IMR-90 (cell line): ENCODE results near the gene PALM3. TPM values are rescaled to one million over a fixed set of nuclear protein-coding genes. Genes with fewer than 3 reads are reported as not detected.

Experiments used
- ATAC-seq: fragments of 200-7000 bp; cut with Tn5 transposase; 2 replicates; pipeline ENCODE4 v1.9.1; 2020; ENCODE audit warnings: low read depth, mild to moderate bottlenecking, moderate library complexity
- BruUV-seq: library from RNA; stranded (reverse); fragments of 400-500 nt; replicated peaks from 2 replicates; lab custom pipeline; 2021; lab: Mats Ljungman, UMichigan
- CTCF ChIA-PET: fragments of 300-600 bp; formaldehyde crosslinking; extraction: SDS; loops from one replicate; lab custom pipeline; 2021; ENCODE audit warnings: antibody characterized with exemption; lab: Yijun Ruan, JAX
- POLR2A ChIA-PET: fragments of 300-600 bp; sonication (Branson Sonifier 250); formaldehyde crosslinking; loops from one replicate; lab custom pipeline; 2022; ENCODE audit warnings: antibody characterized with exemption; ENCODE audit not compliant: unreplicated experiment; lab: Charles Lee
- DNase-seq: peaks from one replicate; pipeline ENCODE4 v3.0.0; 2013
- H2AFZ ChIP-seq: replicated peaks from 2 replicates; pipeline ENCODE3; 2013; ENCODE audit warnings: low read length, mild to moderate bottlenecking; ENCODE audit not compliant: poor library complexity
- H2AK5ac ChIP-seq: 2 replicates; pipeline ENCODE4 v1.6.1; 2013; ENCODE audit warnings: low read depth, low read length, inconsistent platforms
- H2AK9ac ChIP-seq: replicated peaks from 2 replicates; pipeline ENCODE3; 2013; ENCODE audit warnings: mild to moderate bottlenecking, low read depth, low read length, moderate library complexity; ENCODE audit not compliant: poor library complexity
- H2BK120ac ChIP-seq: 2 replicates; pipeline ENCODE4 v1.6.1; 2013; ENCODE audit warnings: low read depth, low read length, inconsistent platforms
- H2BK15ac ChIP-seq: 3 replicates; pipeline ENCODE4 v1.6.1; 2013; ENCODE audit warnings: low read depth, low read length, inconsistent platforms
- H2BK20ac ChIP-seq: 2 replicates; pipeline ENCODE4 v1.6.1; 2013; ENCODE audit warnings: low read depth, mild to moderate bottlenecking, inconsistent platforms, low read length, moderate library complexity
- H2BK5ac ChIP-seq: 2 replicates; pipeline ENCODE4 v1.6.1; 2013; ENCODE audit warnings: mild to moderate bottlenecking, low read depth, low read length, inconsistent platforms; ENCODE audit not compliant: poor library complexity, severe bottlenecking
- H3K14ac ChIP-seq: replicated peaks from 2 replicates; pipeline ENCODE4 v1.6.1; 2013; ENCODE audit warnings: low read depth, low read length, inconsistent platforms
- H3K18ac ChIP-seq: 2 replicates; pipeline ENCODE4 v1.6.1; 2013; ENCODE audit warnings: low read depth, low read length, control low read depth
- H3K23ac ChIP-seq: 2 replicates; pipeline ENCODE4 v1.6.1; 2013; ENCODE audit warnings: low read depth, low read length, inconsistent platforms
- H3K27ac ChIP-seq: 2 replicates; pipeline ENCODE4 v1.5.1; 2013; ENCODE audit warnings: mild to moderate bottlenecking, control low read depth, low read length; ENCODE audit not compliant: insufficient read depth
- H3K27me3 ChIP-seq: 2 replicates; pipeline ENCODE4 v1.6.1; 2013; ENCODE audit warnings: low read length; ENCODE audit not compliant: control insufficient read depth, insufficient read depth
- H3K36me3 ChIP-seq: 2 replicates; pipeline ENCODE4 v1.6.1; 2013; ENCODE audit warnings: low read length, mixed read lengths; ENCODE audit not compliant: control insufficient read depth, insufficient read depth
- H3K4ac ChIP-seq: 2 replicates; pipeline ENCODE4 v1.6.1; 2013; ENCODE audit warnings: low read depth, low read length, inconsistent platforms
- H3K4me1 ChIP-seq: 2 replicates; pipeline ENCODE4 v1.6.1; 2013; ENCODE audit warnings: low read length, mixed read lengths; ENCODE audit not compliant: control insufficient read depth, insufficient read depth
- H3K4me2 ChIP-seq: 2 replicates; pipeline ENCODE4 v1.6.1; 2013; ENCODE audit warnings: low read depth, mild to moderate bottlenecking, control low read depth, low read length, moderate library complexity
- H3K4me3 ChIP-seq: 2 replicates; pipeline ENCODE4 v1.5.1; 2013; ENCODE audit warnings: low read depth, mild to moderate bottlenecking, control low read depth, low read length, moderate library complexity; ENCODE audit not compliant: insufficient read depth
- H3K56ac ChIP-seq: 2 replicates; pipeline ENCODE4 v1.6.1; 2013; ENCODE audit warnings: low read length, inconsistent platforms; ENCODE audit not compliant: insufficient read depth; ENCODE audit errors: extremely low read depth
- H3K79me1 ChIP-seq, 2 experiments: 2 replicates each; pipeline ENCODE4 v1.6.1; 2013; ENCODE audit warnings: low read length in 2 of 2, inconsistent platforms in 1 of 2, low read depth in 1 of 2
- H3K9ac ChIP-seq: 2 replicates; pipeline ENCODE4 v1.6.1; 2013; ENCODE audit warnings: low read depth, low read length, control low read depth
- H3K9me1 ChIP-seq: 2 replicates; pipeline ENCODE4 v1.6.1; 2013; ENCODE audit warnings: low read length, inconsistent platforms; ENCODE audit not compliant: insufficient read depth
- H3K9me3 ChIP-seq: 2 replicates; pipeline ENCODE4 v1.6.1; 2013; ENCODE audit warnings: low read length; ENCODE audit not compliant: control insufficient read depth, insufficient read depth
- H4K20me1 ChIP-seq: 2 replicates; pipeline ENCODE4 v1.6.1; 2013; ENCODE audit warnings: low read length, inconsistent platforms; ENCODE audit not compliant: insufficient read depth
- H4K5ac ChIP-seq: 2 replicates; pipeline ENCODE4 v1.6.1; 2013; ENCODE audit warnings: mild to moderate bottlenecking, low read depth, low read length, control low read depth
- H4K8ac ChIP-seq, 2 experiments: 2 replicates each; pipeline ENCODE4 v1.6.1; 2013; ENCODE audit warnings: low read depth in 2 of 2, low read length in 2 of 2, control low read depth in 1 of 2, inconsistent platforms in 1 of 2
- H4K91ac ChIP-seq: 2 replicates; pipeline ENCODE4 v1.6.1; 2013; ENCODE audit warnings: low read depth, low read length, inconsistent platforms; ENCODE audit not compliant: insufficient read depth
- BHLHE40 ChIP-seq: fragments of 150-350 bp; IDR thresholded peaks from 2 replicates; pipeline ENCODE4 v1.6.1; 2016; ENCODE audit warnings: mild to moderate bottlenecking, low read depth, low read length
- CTCF ChIP-seq: conservative IDR thresholded peaks from 2 replicates; pipeline ENCODE4 v1.5.1; 2012; ENCODE audit warnings: mild to moderate bottlenecking, low read depth, low read length, improper control_type of control experiment
- MAZ ChIP-seq: IDR thresholded peaks from 2 replicates; pipeline ENCODE4 v1.6.1; 2012; ENCODE audit warnings: low read depth, mild to moderate bottlenecking, low read length, improper control_type of control experiment, moderate library complexity, borderline replicate concordance
- RFX5 ChIP-seq: IDR thresholded peaks from 2 replicates; pipeline ENCODE4 v1.8.0; 2012; ENCODE audit warnings: low read depth, mild to moderate bottlenecking, low read length, moderate library complexity
- WGBS, 2 experiments: methylation state at CpG; one replicate each; pipeline versions ENCODE4 v1.1.5 to v1.1.7; 2013; ENCODE audit warnings: missing lambda C conversion rate in 2 of 2; ENCODE audit not compliant: insufficient read length in 1 of 2; ENCODE audit errors: extremely low coverage in 2 of 2; 5-methylcytosine and 5-hydroxymethylcytosine counted together
- dilution Hi-C: fragments of 300-500 bp; cut with HindIII; formaldehyde crosslinking; loops from one replicate; pipeline ENCODE4 v1.14.3; 2018; ENCODE audit warnings: low sequenced_read_pairs; ENCODE audit not compliant: unreplicated experiment
- in situ Hi-C: fragments of 300-500 bp; cut with MboI; formaldehyde crosslinking; loops from 3 replicates; pipeline ENCODE4 v1.14.3; 2019; ENCODE audit warnings: low sequenced_read_pairs, inconsistent platforms, mixed read lengths
- intact Hi-C: fragments of 100-400 bp; cut with micrococcal nuclease; formaldehyde crosslinking; loops from 2 replicates; pipeline ENCODE4 v1.10.0; 2022
- polyA plus RNA-seq, 3 experiments: library from polyadenylated mRNA; depleted of rRNA; stranded (reverse); fragments of >200 nt; gene quantifications; 2 replicates each; pipeline ENCODE4 v1.2.3, GENCODE V29; 2012; ENCODE audit warnings: low replicate concordance in 1 of 3
- total RNA-seq: library from RNA; depleted of rRNA; stranded (reverse); fragments of >200 nt; gene quantifications from 2 replicates; pipeline ENCODE4 v1.2.3, GENCODE V29; 2012

PALM3 gene
- total and polyA plus RNA-seq, 2 of the 4 experiments (the other 2 are of a cell fraction) = 0.18 to 0.84 TPM

GRCh38 chr19:14103310-14103709 lies 41.4 kb upstream of the PALM3 start:
- peak overlapping the region; percentile 11 for H2AFZ ChIP-seq
- dilution Hi-C loops = no loop called here

More at GRCh38 chr19:14103310-14103709, 41.4 kb upstream of the PALM3 start:
- no peak overlapping the region for H3K56ac ChIP-seq
- H4K20me1 ChIP-seq = no peaks in the 10 kb centered on the region
- intact Hi-C loops = no loop called here
- H3K27ac ChIP-seq = no peak overlapping the region
- no peak overlapping the region for H3K23ac ChIP-seq
- in situ Hi-C loops = no loop called here
- peaks cover 5 to 15% of the 10 kb centered on the region in 2 experiments; a peak in 2 of 4 replicates for H3K79me1 ChIP-seq
- DNase-seq (no peak), ATAC-seq (no peak)
- no peak overlapping the region for H4K91ac ChIP-seq
- ChIA-PET CTCF (no interaction called here), POLR2A (no interaction called here)
- no peaks in the 10 kb centered on the region for H3K9me1 ChIP-seq
- H2BK120ac ChIP-seq = no peak overlapping the region
- no peak overlapping the region for H3K4ac ChIP-seq
- no peak overlapping the region for H4K5ac ChIP-seq
- TF ChIP-seq CTCF (no peak), MAZ (no peak), RFX5 (no peak), BHLHE40 (no peak)
- H2BK5ac ChIP-seq = no peak overlapping the region
- H3K9me3 ChIP-seq = no peaks in the 10 kb centered on the region
- no peak overlapping the region for H3K4me3 ChIP-seq
- no peak overlapping the region for H3K14ac ChIP-seq
- no peak overlapping the region for H2BK15ac ChIP-seq
- no peak overlapping the region for H2BK20ac ChIP-seq
- peaks cover 35% of the 10 kb centered on the region for H3K36me3 ChIP-seq
- H3K27me3 ChIP-seq = no peaks in the 10 kb centered on the region
- no peak overlapping the region for H3K18ac ChIP-seq
- H2AK5ac ChIP-seq = no peak overlapping the region
- H3K9ac ChIP-seq = no peak overlapping the region
- H3K4me2 ChIP-seq = no peak overlapping the region
- BruUV-seq = no TSS peak
- no peak overlapping the region for H2AK9ac ChIP-seq
- no peak overlapping the region for H4K8ac ChIP-seq
- no peaks in the 10 kb centered on the region for H3K4me1 ChIP-seq
- WGBS, 2 experiments = no CpG with 5 or more reads among the region's 1 CpG
